HG03064 (cell line): Measurements from ENCODE around the gene APOLD1.
"Not testable (repeated sequence)": the region's sequence is repeated elsewhere in the genome, so short reads cannot be mapped to it uniquely, and the experiment has no call there.

Source experiments
- ATAC-seq: cut with Tn5 transposase; IDR thresholded peaks from one replicate; pipeline ENCODE4 v1.9.1; 2021; ENCODE audit warnings: low read depth; ENCODE audit not compliant: unreplicated experiment

The APOLD1 gene

DNA sequence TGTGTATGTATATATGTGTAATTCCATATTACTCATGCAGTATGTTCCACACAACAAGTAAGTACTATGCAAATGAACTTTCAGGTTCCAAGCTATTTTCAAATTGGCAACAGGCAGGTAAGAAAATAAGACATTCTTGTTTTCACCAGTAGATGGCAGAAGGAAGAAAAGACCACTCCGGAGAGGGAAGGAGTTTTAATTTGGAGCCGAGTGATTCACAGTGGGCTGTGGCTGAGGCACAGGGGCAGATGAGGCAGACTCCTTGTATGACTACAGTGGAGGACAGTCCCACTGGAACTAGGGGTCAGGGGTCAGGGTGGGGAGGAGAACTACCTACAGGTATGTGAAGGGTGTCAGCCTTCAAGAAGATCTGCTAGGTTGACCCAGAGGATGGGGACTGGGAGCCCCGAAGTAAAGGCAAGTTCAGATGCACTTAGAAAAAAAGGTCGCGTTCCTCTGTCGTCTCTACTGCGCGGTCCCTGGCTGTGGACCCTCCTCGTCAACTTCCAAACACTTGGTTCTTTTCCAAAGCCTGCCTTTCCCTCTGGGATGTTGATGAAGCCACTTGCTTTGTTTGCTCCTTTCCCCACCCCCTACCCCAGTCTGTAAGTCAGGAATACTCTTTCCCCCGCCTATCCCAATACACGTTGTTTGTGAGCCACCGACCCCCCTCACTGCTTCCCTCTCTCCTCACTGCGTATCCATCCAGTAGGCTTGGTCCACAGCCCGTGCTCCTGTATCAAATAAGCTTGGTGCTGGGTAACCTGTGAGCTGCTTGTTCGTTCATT is 51.8 kb downstream of the APOLD1 start:
- ATAC-seq: no peak

DNA sequence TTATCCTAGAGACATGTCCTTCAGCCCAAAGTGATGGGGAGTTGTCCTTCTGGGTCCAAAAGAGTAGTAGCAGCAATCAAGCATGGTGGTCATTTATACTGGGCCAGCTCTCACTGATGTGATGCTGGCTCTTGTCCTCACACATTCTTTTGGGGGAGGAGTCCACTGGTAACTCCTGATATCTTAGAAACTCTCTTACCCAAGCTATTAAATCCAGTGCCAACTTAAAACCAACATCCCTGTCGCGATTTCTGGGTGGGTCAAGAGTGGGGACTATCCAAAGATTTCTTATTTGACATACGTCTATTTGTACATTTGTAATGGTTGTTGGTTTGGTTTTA is 52.3 kb downstream of the APOLD1 start:
- ATAC-seq: no peak

DNA sequence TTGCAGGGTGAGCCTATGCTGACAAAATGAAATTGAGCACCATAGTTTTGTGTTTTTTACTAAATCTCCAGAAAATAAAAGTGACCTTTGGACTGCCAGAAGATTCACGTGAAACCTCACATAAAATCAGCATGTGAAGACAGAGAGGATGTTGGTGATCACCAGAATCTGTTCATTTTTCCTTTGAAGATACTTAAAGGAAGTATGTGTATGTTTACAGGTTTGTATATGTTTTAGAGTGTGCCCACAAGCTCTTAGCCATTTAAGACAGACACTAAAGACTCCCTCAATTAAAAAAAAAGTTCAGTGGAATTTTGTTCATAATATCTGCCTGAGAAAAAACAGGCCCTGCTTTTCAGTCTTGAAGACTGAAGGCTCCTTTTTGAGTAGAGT is 53.5 kb downstream of the APOLD1 start:
- no peak for ATAC-seq

DNA sequence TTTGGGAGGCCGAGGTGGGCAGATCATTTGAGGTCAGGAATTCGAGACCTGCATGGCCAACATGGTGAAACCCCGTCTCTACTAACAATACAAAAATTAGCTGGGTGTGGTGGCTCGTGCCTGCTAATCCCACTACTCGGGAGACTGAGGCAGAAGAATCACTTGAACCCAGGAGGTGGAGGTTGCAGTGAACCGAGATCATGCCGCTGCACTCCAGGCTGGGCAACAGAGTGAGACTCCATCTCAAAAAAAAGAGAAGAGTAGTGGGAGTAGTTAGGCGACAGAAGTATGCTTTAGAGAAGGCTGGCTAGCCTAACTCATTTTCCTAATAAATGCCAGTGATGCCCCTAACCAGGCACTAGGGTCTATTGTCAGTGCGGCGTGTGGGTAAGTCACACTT is 54.0 kb downstream of the APOLD1 start:
- not testable (repeated sequence) for ATAC-seq

DNA sequence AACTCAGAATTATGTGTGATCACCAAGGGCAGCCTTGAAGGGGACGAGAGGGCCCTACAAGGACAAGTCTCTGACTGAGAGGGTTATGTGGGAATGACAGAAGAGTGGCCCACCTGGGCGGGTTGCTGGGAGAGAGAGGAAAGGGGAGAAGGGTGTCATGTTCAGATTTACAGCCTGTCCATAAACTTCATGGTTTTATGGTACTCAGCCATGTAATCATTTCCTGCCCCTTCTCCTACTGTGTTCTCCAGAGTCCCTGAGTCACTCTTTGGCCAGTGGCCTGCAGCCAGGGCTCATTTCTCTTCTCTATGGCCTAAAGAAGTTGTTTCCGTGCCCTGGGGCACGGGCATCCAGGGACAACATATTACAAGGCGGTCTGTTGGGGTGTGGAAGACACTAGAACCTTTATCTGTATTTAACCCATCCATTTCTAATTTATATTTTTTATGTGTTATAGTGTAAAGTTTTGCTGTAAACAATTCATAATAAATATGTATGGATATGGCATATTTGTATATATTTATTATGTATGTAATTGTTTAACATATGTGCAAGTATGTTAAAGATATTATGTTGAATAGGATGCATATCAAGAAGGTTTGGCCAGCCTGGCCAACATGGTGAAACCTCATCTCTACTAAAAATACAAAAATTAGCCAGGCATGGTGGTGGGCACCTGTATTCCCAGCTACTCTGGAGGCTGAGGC is 54.6 kb downstream of the APOLD1 start:
- ATAC-seq: no peak

DNA sequence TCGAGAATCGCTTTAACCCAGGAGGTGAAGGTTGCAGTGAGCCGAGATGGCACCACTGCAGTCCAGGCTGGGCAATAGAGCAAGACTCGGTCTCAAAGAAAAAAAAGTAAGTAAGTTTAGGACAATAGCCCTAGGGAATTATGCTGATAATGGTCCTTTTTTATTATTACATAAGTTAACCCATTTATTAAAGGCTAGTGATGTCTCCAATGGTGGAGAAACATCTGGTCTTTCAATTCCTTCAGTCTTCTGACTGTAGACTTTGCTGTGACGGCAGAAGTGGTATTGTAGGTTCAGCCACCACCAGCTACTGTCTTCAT is 55.1 kb downstream of the APOLD1 start:
- ATAC-seq: no peak
